Stimulated activated CD4-positive, alpha-beta T cell treated with anti-CD3 and anti-CD28 coated beads, Interleukin-1b, Interleukin-23, amount 100 ng/mL, for 4 hours (primary cell): ENCODE results near the gene ZFX.

Experiments used
- DNase-seq, 2 donors: peaks; one replicate each; pipeline ENCODE4 v3.0.0-alpha.2; 2020; ENCODE audit warnings: low read depth in 2 of 2

Gene ZFX

GRCh38 chrX:24235084-24235710 is 85.7 kb downstream of the ZFX start:
- DNase-seq, result no peak

GRCh38 chrX:24241822-24242648 is 92.5 kb downstream of the ZFX start:
- DNase-seq, result no peak

- no peak for DNase-seq
Measured at GRCh38 chrX:24242649-24243175, 93.2 kb downstream of the ZFX start.

- DNase-seq, result no peak
Measured at GRCh38 chrX:24243188-24243587, 93.7 kb downstream of the ZFX start.

GRCh38 chrX:24243692-24244091 is 94.2 kb downstream of the ZFX start:
- no peak for DNase-seq

- no peak for DNase-seq
Measured at GRCh38 chrX:24245202-24245601, 95.7 kb downstream of the ZFX start.

- no peak for DNase-seq
Measured at GRCh38 chrX:24248042-24248441, 98.5 kb downstream of the ZFX start.

- DNase-seq, result no peak
Measured at GRCh38 chrX:24253030-24253429, 103.5 kb downstream of the ZFX start.

- DNase-seq, result no peak
Measured at GRCh38 chrX:24253469-24253868, 103.9 kb downstream of the ZFX start.

- DNase-seq, result no peak
Measured at GRCh38 chrX:24257011-24257410, 107.5 kb downstream of the ZFX start.

- DNase-seq, result no peak
Measured at GRCh38 chrX:24259544-24260240, 110.2 kb downstream of the ZFX start.

- no peak for DNase-seq
Measured at GRCh38 chrX:24260842-24261550, 111.5 kb downstream of the ZFX start.

- no peak for DNase-seq
Measured at GRCh38 chrX:24262309-24262708, 112.8 kb downstream of the ZFX start.

GRCh38 chrX:24264383-24264782 is 114.9 kb downstream of the ZFX start:
- no peak for DNase-seq
